GM12878 (cell line): ENCODE measurements around the gene FGD3. TPM values are rescaled to one million over a fixed set of nuclear protein-coding genes. Genes with fewer than 3 reads are reported as not detected.

Experiments used
- ATF2 ChIP-seq: IDR thresholded peaks from 2 replicates; pipeline ENCODE4 v1.6.1; 2012; ENCODE audit warnings: low read length, inconsistent platforms
- BCLAF1 ChIP-seq: fragments of 450-650 bp; IDR thresholded peaks from 2 replicates; pipeline ENCODE4 v1.6.1; 2017; ENCODE audit warnings: antibody characterized with exemption, mild to moderate bottlenecking, moderate library complexity
- CBFB ChIP-seq: IDR thresholded peaks from 2 replicates; pipeline ENCODE4 v1.6.1; 2016; ENCODE audit warnings: antibody characterized with exemption, low read depth
- CBX3 ChIP-seq: fragments of 200-600 bp; sonication (generic); IDR thresholded peaks from 2 replicates; pipeline ENCODE4 v1.6.1; 2016; ENCODE audit warnings: low read depth, borderline replicate concordance
- CREM ChIP-seq: IDR thresholded peaks from 2 replicates; pipeline ENCODE4 v1.6.1; 2014; ENCODE audit warnings: antibody characterized with exemption, low read depth
- EZH2 ChIP-seq: IDR thresholded peaks from 2 replicates; pipeline ENCODE4 v1.6.1; 2012; ENCODE audit warnings: low read depth, mild to moderate bottlenecking, control low read depth, inconsistent platforms, low read length, borderline replicate concordance; ENCODE audit not compliant: control insufficient read depth
- IRF3 ChIP-seq: fragments of 450-650 bp; IDR thresholded peaks from 2 replicates; pipeline ENCODE4 v1.6.1; 2014; ENCODE audit warnings: mild to moderate bottlenecking
- IRF5 ChIP-seq: fragments of 450-650 bp; IDR thresholded peaks from 2 replicates; pipeline ENCODE4 v1.6.1; 2017; ENCODE audit warnings: borderline replicate concordance
- MTA3 ChIP-seq: IDR thresholded peaks from 2 replicates; pipeline ENCODE4 v1.6.1; 2012; ENCODE audit warnings: low read length, inconsistent platforms, borderline replicate concordance
- NR2F1 ChIP-seq: fragments of 450-650 bp; conservative IDR thresholded peaks from 2 replicates; pipeline ENCODE4 v1.6.1; 2017; ENCODE audit warnings: mild to moderate bottlenecking
- PAX8 ChIP-seq: fragments of 450-650 bp; IDR thresholded peaks from 2 replicates; pipeline ENCODE4 v1.6.1; 2017; ENCODE audit warnings: mild to moderate bottlenecking, moderate library complexity
- PKNOX1 ChIP-seq: fragments of 450-650 bp; IDR thresholded peaks from 2 replicates; pipeline ENCODE4 v1.6.1; 2016; ENCODE audit warnings: mild to moderate bottlenecking
- POLR2AphosphoS2 ChIP-seq: IDR thresholded peaks from 2 replicates; pipeline ENCODE4 v1.6.1; 2011; ENCODE audit warnings: low read depth, mild to moderate bottlenecking, low read length, improper control_type of control experiment, moderate library complexity
- RAD21 ChIP-seq: IDR thresholded peaks from 2 replicates; pipeline ENCODE4 v1.6.1; 2011; ENCODE audit warnings: mild to moderate bottlenecking, low read depth, low read length, moderate library complexity; ENCODE audit not compliant: insufficient read depth
- RELB ChIP-seq: fragments of 450-650 bp; IDR thresholded peaks from 2 replicates; pipeline ENCODE4 v1.6.1; 2017; ENCODE audit warnings: low read depth, mild to moderate bottlenecking, moderate library complexity
- RUNX3 ChIP-seq: IDR thresholded peaks from 2 replicates; pipeline ENCODE4 v1.6.1; 2012; ENCODE audit warnings: low read length, inconsistent platforms
- SMAD5 ChIP-seq: IDR thresholded peaks from 2 replicates; pipeline ENCODE4 v1.6.1; 2016; ENCODE audit warnings: antibody characterized with exemption, low read depth
- STAT3 ChIP-seq: IDR thresholded peaks from 2 replicates; pipeline ENCODE4 v1.6.1; 2011; ENCODE audit warnings: low read depth, low read length, improper control_type of control experiment
- USF2 ChIP-seq: IDR thresholded peaks from 2 replicates; pipeline ENCODE4 v1.6.1; 2011; ENCODE audit warnings: low read depth, low read length, improper control_type of control experiment, borderline replicate concordance
- ZBED1 ChIP-seq: IDR thresholded peaks from 2 replicates; pipeline ENCODE4 v1.6.1; 2016; ENCODE audit warnings: borderline replicate concordance
- polyA plus RNA-seq, 11 experiments: library from polyadenylated mRNA; depleted of rRNA in 4 of 11; unstranded in 6 of 11; stranded (reverse) in 5 of 11; fragments of >200 nt; fragmentation: Nextera tagmentation in 4 of 11; fragmentation: Illumina TruSeq in 1 of 11; extraction: Ambion mirVana in 4 of 11; extraction: Trizol in 1 of 11; gene quantifications; 1 replicate in 1 of 11; 2 replicates in 10 of 11; pipeline versions ENCODE4 v1.2.1 to v1.2.3, GENCODE V29; 2011 to 2016; ENCODE audit warnings: inconsistent platforms in 2 of 11, missing spikeins in 2 of 11, low read depth in 1 of 11
- total RNA-seq, 4 experiments: library from RNA; depleted of rRNA in 3 of 4; stranded (reverse); fragments of >200 nt in 3 of 4; fragmentation: Illumina TruSeq in 1 of 4; extraction: Trizol in 1 of 4; gene quantifications; 2 replicates each; pipeline versions ENCODE4 v1.2.1 to v1.2.3, GENCODE V29; 2013 to 2021

FGD3 gene
- total and polyA plus RNA-seq, 10 of the 15 experiments (the other 5 are each of a cell fraction or from before 2014, with no cell fraction given) = 0.26 to 18.1 (median 12.4) TPM

GRCh38 chr9:93064392-93065134, 117.2 kb downstream of the FGD3 start (continued):
- peak; percentile 96 for TF ChIP-seq PKNOX1
- no peak; the same call in 1 of the 2 replicates for TF ChIP-seq USF2
- TF ChIP-seq RELB = peak; percentile 96
- TF ChIP-seq CBX3 = no peak
- TF ChIP-seq IRF5 = no peak
- TF ChIP-seq IRF3 = no peak
- no peak for TF ChIP-seq BCLAF1
- TF ChIP-seq RAD21 = no peak; the same call in 1 of the 2 replicates
- no peak for TF ChIP-seq ZBED1
- peak; percentile 66 for TF ChIP-seq CREM
- peak; percentile 72; the same call in 1 of the 2 replicates for TF ChIP-seq SMAD5
- TF ChIP-seq CBFB = peak; percentile 95
- TF ChIP-seq RUNX3 = no peak
- no peak for TF ChIP-seq MTA3
- TF ChIP-seq ATF2 = no peak
- TF ChIP-seq POLR2AphosphoS2 = peak; percentile 78; the same call in 1 of the 2 replicates
- TF ChIP-seq EZH2 = no peak
- peak; percentile 100 for TF ChIP-seq NR2F1
- TF ChIP-seq STAT3 = no peak
- TF ChIP-seq PAX8 = no peak
